ENCODE measurements around the gene ZKSCAN1.

ZKSCAN1 gene

DNA sequence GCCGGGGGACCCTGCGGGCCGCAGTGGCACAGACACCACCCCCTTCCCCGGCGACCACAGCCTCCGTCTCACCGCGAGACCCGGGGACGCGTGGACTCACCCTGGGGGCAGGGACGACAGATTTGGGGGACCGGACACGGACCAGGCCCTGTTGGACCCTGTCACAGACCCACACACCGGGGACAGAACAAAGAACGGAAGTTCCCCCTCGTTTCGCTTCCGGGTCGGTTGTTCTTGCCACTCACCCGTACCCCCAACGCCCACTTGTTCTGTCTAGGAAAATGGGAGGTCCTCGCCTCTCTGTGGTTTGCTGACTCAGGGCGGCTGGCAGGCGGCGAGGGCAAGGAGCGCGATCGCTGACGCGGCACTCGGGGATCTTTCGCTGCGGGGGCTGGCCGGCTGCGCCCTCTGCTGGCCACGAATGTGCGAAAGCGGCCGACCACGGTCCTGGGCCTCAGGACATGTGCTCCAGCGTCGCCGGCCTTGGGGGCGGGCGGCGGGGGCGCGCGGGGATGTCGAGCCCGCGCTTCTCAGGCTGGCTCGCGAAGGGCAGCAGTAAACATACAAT, 66.2 kb downstream of the ZKSCAN1 start, which contains the start of gene ZNF3:
ZNF3 (minus strand) TSS at position 189 of the 568 bp plus-strand sequence. CDS start 4,366 bp downstream, outside the sequence.
- DNase-seq: peak; percentile 98 to 99

GRCh38 chr7:100082978-100083377, 67.6 kb downstream of the ZKSCAN1 start:
- DNase-seq: no peak

DNA sequence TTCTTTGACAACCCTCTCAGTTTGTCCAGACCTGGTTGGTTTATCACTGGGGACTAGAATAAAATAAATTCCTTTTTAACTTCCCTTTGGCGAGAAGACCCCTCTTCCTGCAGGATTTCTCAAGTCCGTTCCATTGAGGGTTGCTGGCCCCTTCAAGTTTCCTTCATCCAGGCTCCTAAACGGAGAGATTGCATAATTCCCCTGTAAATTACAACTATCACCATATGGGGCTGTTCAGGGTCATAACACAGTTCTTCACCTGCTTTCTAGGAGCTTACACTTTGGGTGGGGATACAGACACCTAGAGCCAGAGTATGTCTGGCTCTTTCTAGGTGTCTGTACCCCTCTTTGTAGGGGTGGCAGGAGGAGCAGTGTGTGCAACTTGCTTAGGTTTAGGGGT, 70.1 kb downstream of the ZKSCAN1 start:
- no peak for DNase-seq

GRCh38 chr7:100087055-100087750, 71.8 kb downstream of the ZKSCAN1 start:
- DNase-seq: no peak

GRCh38 chr7:100088095-100088620, 72.8 kb downstream of the ZKSCAN1 start:
- no peak for DNase-seq

DNA sequence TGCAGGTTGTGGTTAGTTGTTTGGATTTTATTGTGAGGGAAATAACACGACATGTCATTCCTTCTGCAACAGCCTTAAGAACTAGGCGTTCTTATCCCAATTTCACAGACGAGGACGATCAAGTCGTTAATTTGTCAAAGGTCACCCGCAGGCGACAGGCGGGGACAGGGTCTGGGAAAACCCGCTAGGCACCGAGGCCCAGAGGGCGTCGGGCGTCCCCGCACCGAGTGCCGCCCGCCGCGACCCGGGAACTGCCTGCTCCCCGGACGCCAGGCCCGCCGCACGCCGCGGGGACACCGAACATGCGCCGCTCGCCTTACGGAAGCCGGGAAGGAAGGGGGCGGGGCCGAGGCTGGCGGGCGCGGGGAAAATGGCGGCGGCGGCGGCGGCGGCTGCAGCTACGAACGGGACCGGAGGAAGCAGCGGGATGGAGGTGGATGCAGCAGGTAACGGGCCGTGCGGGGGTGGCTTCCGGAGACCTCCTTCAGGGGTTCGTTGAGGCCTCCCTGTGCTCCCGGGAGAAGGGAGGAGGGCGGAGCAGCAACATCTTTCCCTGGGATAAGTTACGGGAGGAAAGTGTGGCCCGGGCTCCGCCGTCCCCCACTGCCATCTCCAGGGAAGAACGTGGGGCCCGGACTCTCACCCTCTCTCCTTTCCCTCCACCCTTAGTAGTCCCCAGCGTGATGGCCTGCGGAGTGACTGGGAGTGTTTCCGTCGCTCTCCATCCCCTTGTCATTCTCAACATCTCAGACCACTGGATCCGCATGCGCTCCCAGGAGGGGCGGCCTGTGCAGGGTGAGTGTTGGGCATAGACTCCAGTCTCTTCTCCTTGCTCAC, 73.4 kb downstream of the ZKSCAN1 start, which contains the start of gene COPS6:
COPS6 (plus strand) TSS at position 349 of the 837 bp plus-strand sequence; CDS start at position 371, 22 bp downstream.
- DNase-seq: peak; percentile 91 to 92

DNA sequence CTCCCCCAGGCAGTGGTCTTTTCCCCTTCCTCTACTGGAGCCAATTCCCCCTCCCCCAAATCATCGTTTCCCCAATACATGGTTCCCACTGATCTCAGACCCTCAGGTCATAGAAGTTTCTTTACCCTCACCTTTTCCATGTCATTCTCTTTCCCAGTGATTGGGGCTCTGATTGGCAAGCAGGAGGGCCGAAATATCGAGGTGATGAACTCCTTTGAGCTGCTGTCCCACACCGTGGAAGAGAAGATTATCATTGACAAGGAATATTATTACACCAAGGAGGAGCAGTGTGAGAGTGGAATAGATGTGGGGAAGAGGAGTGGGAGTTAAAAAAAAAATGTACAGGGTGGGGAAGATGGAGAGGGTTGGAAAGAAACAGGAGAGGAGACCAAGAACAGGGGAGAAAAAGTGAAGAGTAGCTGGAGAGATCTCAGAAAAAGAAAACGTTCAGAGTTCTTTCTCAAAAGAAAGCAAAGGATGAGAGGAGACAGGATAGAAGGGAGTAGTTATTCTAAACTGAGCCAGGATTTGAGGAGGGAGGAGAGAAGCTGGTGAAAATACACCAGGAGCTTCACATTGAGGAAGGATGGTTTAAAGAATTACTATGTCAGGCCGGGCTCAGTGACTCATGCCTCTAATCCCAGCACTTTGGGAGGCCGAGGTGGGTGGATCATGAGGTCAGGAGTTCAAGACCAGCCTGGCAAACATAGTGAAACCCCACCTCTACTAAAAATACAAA, 74.2 kb downstream of the ZKSCAN1 start:
- peak in 1 of 2 experiments; percentile 42 for DNase-seq

DNA sequence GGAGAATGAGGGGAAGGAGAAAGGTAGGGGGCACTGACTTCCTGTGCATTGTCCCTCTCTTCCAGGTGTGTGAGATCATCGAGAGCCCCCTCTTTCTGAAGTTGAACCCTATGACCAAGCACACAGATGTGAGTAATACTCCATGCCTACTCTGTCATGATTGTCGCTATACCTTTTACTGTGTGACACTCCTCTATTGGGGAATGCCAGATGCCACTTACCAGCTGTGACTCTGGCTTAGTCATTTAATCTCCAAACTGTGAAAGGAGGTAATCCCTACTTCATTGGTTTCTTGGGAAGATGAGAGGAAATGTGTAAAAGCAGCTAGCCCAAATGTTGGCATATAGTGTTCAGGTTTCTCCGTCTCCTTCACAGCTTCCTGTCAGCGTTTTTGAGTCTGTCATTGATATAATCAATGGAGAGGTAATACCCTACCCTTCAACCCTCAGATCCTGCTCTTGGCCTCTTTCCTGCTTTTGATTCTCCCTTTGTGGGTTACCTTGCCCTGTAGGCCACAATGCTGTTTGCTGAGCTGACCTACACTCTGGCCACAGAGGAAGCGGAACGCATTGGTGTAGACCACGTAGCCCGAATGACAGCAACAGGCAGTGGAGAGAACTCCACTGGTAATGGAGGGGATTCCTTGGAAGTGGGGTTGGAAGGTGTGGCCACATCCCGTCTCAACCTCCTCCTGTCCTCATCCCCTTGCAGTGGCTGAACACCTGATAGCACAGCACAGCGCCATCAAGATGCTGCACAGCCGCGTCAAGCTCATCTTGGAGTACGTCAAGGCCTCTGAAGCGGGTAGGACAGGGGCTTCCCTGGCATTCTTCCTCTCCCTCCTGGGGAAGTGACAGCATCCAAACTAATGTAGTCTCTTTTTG, 75.4 kb downstream of the ZKSCAN1 start:
- peak in 1 of 2 experiments; percentile 53 for DNase-seq

All from activated T-cell treated with anti-CD3 and anti-CD28 coated beads, Interleukin-2, amount 50 U/mL, for 48 hours (primary cell).